Measurements from ENCODE around the gene MACROD1. TPM values are rescaled to one million over a fixed set of nuclear protein-coding genes. Genes with fewer than 3 reads are reported as not detected.

MACROD1 gene
- total RNA-seq, 1 donor from 2014 or later = 12.3 TPM

DNA sequence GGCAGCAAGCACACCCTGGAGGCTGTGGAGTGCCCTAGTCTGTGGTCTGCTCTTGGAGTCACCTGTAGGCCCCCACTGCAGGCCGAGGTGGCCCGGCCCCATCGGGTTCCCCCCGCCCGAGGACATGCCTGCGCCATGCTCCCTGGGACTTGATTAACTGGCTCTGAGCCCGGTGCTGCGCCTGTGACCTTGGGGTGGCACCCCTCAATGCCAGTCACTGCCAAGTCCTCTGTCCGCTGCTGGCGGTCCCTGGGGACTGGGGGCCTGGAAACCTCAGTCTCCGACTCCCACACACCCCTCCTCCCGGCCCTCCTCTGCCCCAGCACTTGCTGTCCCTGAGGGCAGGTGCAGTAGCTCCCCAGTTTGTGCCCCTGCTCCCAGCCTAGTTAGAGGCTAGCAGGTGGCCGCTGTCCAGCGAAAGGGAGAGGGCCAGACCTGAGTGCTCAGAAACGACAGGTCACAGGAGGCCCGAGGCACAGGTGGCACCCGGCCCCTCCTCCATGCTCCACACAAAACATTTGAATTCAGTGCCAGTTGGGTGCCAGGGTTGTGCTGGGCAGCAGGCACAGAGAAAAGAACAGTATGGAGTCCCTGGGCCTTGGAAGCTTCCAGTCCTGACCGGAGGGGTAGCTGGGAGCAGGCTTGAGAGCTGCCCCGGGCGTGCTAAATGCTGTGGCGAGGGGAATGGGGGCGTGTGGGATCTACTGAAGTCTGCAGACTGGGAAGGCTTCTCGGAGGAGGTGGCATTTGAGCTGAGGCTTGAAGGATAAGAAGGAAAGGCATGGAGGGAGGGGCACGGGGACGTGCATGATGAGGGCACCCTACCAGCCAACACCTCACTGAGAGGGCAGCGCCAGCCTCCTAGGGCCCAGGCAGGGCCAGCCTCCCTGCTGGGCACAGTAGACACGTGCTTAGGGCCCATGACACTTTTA lies 146.5 kb downstream of the MACROD1 start:
- H3K27me3 ChIP-seq (ENCODE audit: control insufficient read depth, insufficient read depth, low read length) = peaks cover 68% of the 10 kb centered on the region
- TF ChIP-seq, protein P1, sequence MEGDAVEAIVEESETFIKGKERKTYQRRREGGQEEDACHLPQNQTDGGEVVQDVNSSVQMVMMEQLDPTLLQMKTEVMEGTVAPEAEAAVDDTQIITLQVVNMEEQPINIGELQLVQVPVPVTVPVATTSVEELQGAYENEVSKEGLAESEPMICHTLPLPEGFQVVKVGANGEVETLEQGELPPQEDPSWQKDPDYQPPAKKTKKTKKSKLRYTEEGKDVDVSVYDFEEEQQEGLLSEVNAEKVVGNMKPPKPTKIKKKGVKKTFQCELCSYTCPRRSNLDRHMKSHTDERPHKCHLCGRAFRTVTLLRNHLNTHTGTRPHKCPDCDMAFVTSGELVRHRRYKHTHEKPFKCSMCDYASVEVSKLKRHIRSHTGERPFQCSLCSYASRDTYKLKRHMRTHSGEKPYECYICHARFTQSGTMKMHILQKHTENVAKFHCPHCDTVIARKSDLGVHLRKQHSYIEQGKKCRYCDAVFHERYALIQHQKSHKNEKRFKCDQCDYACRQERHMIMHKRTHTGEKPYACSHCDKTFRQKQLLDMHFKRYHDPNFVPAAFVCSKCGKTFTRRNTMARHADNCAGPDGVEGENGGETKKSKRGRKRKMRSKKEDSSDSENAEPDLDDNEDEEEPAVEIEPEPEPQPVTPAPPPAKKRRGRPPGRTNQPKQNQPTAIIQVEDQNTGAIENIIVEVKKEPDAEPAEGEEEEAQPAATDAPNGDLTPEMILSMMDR (IDR thresholded peaks at IDR 0.05; ENCODE audit: insufficient read depth, low read length, poor library complexity, severe bottlenecking) = no peak
- no peak overlapping the region for H3K4me3 ChIP-seq (ENCODE audit: low read depth, low read length)
- no peak for DNase-seq (ENCODE audit: low read depth)
- no peaks in the 10 kb centered on the region for H3K36me3 ChIP-seq (ENCODE audit: control insufficient read depth, insufficient read depth, low read length)

DNA sequence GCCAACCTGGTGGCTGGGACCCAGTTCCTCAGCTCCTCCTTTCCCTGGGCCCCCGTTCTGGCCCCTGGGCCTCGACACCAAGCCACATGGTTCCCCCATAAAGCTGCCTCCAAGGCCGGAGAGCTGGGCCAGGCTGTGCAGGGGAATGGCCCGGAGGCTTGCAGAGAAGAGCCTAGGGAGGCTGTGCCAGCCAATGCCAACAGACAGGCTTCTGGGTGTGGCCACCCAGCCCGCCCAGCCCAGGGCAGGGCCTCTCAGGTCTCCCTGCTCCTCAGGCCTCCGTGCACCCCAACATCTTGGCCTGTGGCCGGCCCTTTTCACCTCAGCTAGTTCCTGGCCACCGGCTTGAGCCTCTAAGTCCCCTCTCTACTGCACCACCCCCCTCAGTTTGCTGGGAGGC lies 147.6 kb downstream of the MACROD1 start:
- Histone ChIP-seq H3K4me3 (ENCODE audit: low read depth, low read length) (no peak overlapping the region), H3K36me3 (ENCODE audit: control insufficient read depth, insufficient read depth, low read length) (no peaks in the 10 kb centered on the region), H3K27me3 (ENCODE audit: control insufficient read depth, insufficient read depth, low read length) (peaks cover 68% of the 10 kb centered on the region)
- DNase-seq (ENCODE audit: low read depth) = no peak
- TF ChIP-seq, protein P1 (IDR thresholded peaks at IDR 0.05; ENCODE audit: insufficient read depth, low read length, poor library complexity, severe bottlenecking) = no peak

DNA sequence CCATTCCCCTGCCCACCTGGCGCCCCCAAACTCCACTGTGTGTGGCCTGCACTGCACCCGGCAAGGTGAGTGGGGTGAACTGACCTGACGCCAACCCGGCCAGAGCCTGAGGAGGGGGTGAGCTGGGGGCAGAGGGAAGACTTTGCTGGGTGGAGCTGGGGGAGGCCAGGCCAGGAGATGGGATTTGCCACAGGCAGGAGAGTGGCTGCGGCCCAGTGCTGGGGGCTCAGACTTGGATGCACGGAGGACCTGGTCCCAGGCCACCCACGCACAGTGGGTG lies 148.0 kb downstream of the MACROD1 start:
- TF ChIP-seq, protein P1 (IDR thresholded peaks at IDR 0.05; ENCODE audit: insufficient read depth, low read length, poor library complexity, severe bottlenecking) = no peak
- H3K4me3 ChIP-seq (ENCODE audit: low read depth, low read length) = no peak overlapping the region
- peaks cover 68% of the 10 kb centered on the region for H3K27me3 ChIP-seq (ENCODE audit: control insufficient read depth, insufficient read depth, low read length)
- H3K36me3 ChIP-seq (ENCODE audit: control insufficient read depth, insufficient read depth, low read length) = no peaks in the 10 kb centered on the region
- DNase-seq (ENCODE audit: low read depth) = no peak

DNA sequence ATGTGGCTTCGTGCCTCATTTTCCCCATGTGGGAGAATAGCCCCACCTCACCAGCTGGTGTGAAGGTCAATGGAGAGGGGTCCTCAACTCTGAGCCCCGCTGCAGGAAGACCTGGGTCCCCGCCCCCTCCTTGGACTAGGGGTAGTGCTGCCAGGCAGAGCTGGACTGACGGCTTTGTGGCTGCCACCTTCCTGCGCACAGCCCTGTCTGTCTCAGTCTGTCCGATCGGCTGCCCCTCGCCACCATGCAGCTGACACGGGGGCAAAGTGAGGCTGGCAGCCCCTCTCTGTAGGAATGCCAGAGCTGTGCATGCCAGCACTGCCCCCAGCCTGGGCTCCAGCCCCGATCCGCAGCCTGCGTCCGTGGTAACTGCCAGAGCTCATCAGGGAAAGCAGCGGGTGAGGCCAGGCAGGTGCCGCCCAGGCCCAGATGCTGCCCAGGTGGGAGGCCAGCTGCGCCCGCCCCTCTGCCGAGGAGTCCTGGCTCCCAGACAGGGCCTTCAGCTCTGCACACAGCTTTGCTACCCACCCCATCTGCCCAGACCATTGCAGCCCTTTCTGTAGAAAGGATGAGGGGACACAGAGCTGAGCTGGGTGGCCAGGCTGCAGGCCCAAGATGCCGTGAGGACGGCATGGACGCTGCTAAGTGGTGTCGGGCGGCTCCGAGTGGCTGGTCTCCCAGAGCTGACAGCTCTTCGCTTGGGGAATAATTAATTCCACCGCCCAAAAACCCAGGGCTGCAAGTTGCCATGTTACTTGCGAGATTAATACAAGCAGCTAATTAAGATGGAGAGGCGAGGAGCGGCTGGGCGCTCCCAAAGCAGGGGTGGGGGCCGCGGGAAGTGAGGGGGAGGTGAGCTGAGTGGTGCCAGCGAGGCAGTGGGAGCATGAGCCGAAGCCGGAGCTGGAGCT lies 149.7 kb downstream of the MACROD1 start:
- TF ChIP-seq, protein P1 (IDR thresholded peaks at IDR 0.05; ENCODE audit: insufficient read depth, low read length, poor library complexity, severe bottlenecking) = no peak
- no peak for DNase-seq (ENCODE audit: low read depth)
- no peaks in the 10 kb centered on the region for H3K36me3 ChIP-seq (ENCODE audit: control insufficient read depth, insufficient read depth, low read length)
- no peak overlapping the region for H3K4me3 ChIP-seq (ENCODE audit: low read depth, low read length)
- peaks cover 60% of the 10 kb centered on the region for H3K27me3 ChIP-seq (ENCODE audit: control insufficient read depth, insufficient read depth, low read length)

DNA sequence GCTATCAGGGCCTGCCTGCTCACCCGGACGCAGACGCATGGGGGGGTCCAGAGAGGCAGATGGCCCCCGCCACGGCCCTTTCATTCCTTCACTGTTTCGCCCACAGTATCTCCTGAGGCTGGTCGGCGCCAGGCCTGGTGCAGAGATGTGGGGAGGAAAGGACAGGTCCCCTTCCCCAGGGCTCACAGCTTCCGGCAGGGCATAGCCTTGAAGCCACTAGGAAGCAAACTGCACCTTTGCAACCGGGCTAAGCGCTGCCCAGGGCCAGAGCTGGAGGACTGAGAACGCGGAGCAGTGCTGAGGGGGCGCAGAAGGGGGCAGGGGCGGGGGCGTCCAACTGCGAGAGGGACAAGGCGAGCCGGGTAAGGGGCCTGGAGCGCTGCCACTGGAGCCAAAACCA lies 150.4 kb downstream of the MACROD1 start:
- DNase-seq (ENCODE audit: low read depth) = no peak
- TF ChIP-seq, protein P1 (IDR thresholded peaks at IDR 0.05; ENCODE audit: insufficient read depth, low read length, poor library complexity, severe bottlenecking) = no peak

More for the DNA sequence above, 150.4 kb downstream of the MACROD1 start:
- H3K4me3 ChIP-seq (ENCODE audit: low read depth, low read length) = no peak overlapping the region
- no peaks in the 10 kb centered on the region for H3K36me3 ChIP-seq (ENCODE audit: control insufficient read depth, insufficient read depth, low read length)
- H3K27me3 ChIP-seq (ENCODE audit: control insufficient read depth, insufficient read depth, low read length) = peaks cover 55% of the 10 kb centered on the region

Measured in kidney epithelial cell (primary cell).